GM12891 (cell line): ENCODE measurements around the gene ALDH1L1.

ENCODE experiments used
- PAX5 ChIP-seq: IDR thresholded peaks from 2 replicates; pipeline ENCODE4 v1.6.1; 2011; ENCODE audit warnings: low read length, moderate library complexity, mild to moderate bottlenecking; ENCODE audit not compliant: insufficient read depth, severe bottlenecking
- POLR2A ChIP-seq: IDR thresholded peaks from 2 replicates; pipeline ENCODE4 v1.6.1; 2011; ENCODE audit warnings: low read depth, low read length, control low read depth
- POLR2AphosphoS5 ChIP-seq: IDR thresholded peaks from 2 replicates; pipeline ENCODE4 v1.6.1; 2011; ENCODE audit warnings: low read depth, low read length, control low read depth
- POU2F2 ChIP-seq: IDR thresholded peaks from 2 replicates; pipeline ENCODE4 v1.6.1; 2011; ENCODE audit warnings: low read depth, mild to moderate bottlenecking, control low read depth, low read length, moderate library complexity
- SPI1 ChIP-seq: IDR thresholded peaks from 2 replicates; pipeline ENCODE4 v1.6.1; 2011; ENCODE audit warnings: low read depth, low read length, control low read depth
- TAF1 ChIP-seq: IDR thresholded peaks from 2 replicates; pipeline ENCODE4 v1.6.1; 2011; ENCODE audit warnings: low read depth, low read length, control low read depth

GRCh38 chr3:126116526-126116925 lies 63.9 kb downstream of the ALDH1L1 start:
- no peak for TF ChIP-seq POLR2AphosphoS5
- TF ChIP-seq POLR2A = no peak
- TF ChIP-seq TAF1 = no peak
- TF ChIP-seq POU2F2 = no peak
- no peak for TF ChIP-seq PAX5
- no peak for TF ChIP-seq SPI1
